GM18520 (cell line): ENCODE measurements around the gene FCHO1.
"Not testable (repeated sequence)": the region's sequence is repeated elsewhere in the genome, so short reads cannot be mapped to it uniquely, and the experiment has no call there.

Experiments used
- ATAC-seq: cut with Tn5 transposase; IDR thresholded peaks from one replicate; pipeline ENCODE4 v1.9.1; 2021; ENCODE audit not compliant: unreplicated experiment

The FCHO1 gene

GRCh38 chr19:17762505-17763229 is 11.4 kb downstream of the FCHO1 start:
- no peak for ATAC-seq

GRCh38 chr19:17764348-17764747 is 13.1 kb downstream of the FCHO1 start:
- ATAC-seq, result no peak

GRCh38 chr19:17765069-17765618 is 13.9 kb downstream of the FCHO1 start:
- no peak for ATAC-seq

- ATAC-seq, result no peak
Observed at GRCh38 chr19:17766543-17767131, 15.4 kb downstream of the FCHO1 start.

GRCh38 chr19:17767559-17767958 is 16.3 kb downstream of the FCHO1 start:
- ATAC-seq, result no peak

GRCh38 chr19:17770613-17771012 is 19.3 kb downstream of the FCHO1 start:
- ATAC-seq, result no peak

- no peak for ATAC-seq
Observed at GRCh38 chr19:17772172-17772571, 20.9 kb downstream of the FCHO1 start.

- ATAC-seq, result no peak
Observed at GRCh38 chr19:17775245-17775927, 24.1 kb downstream of the FCHO1 start.

GRCh38 chr19:17775991-17776803 is 24.9 kb downstream of the FCHO1 start:
- peak; percentile 60 for ATAC-seq

- ATAC-seq, result not testable (repeated sequence)
Observed at GRCh38 chr19:17777840-17778239, 26.6 kb downstream of the FCHO1 start.

GRCh38 chr19:17778251-17778967 is 27.1 kb downstream of the FCHO1 start:
- no peak for ATAC-seq

- ATAC-seq, result no peak
Observed at GRCh38 chr19:17778968-17779929, 28.0 kb downstream of the FCHO1 start.

GRCh38 chr19:17780781-17781180 is 29.5 kb downstream of the FCHO1 start:
- ATAC-seq, result no peak

GRCh38 chr19:17783721-17784120 is 32.4 kb downstream of the FCHO1 start:
- ATAC-seq, result not testable (repeated sequence)

GRCh38 chr19:17784201-17785008 is 33.1 kb downstream of the FCHO1 start:
- no peak for ATAC-seq

- ATAC-seq, result no peak
Observed at GRCh38 chr19:17787274-17787913, 36.1 kb downstream of the FCHO1 start.

GRCh38 chr19:17788632-17789031 is 37.4 kb downstream of the FCHO1 start:
- ATAC-seq, result no peak
